Stimulated activated effector memory CD8-positive, alpha-beta T cell treated with anti-CD3 and anti-CD28 coated beads, Interleukin-12 subunit alpha, Interleukin-12 subunit beta, amount 100 ng/mL, for 72 hours (primary cell): ENCODE results near the gene FDX2.
A peak's percentile ranks its signal among the peaks of the same experiment; 100 is the strongest.

Source experiments
- ATAC-seq: fragments of 150-1000 bp; cut with Tn5 transposase; 2 replicates; pipeline ENCODE4 v1.10.0; 2021
- DNase-seq, 2 donors: peaks; one replicate each; pipeline ENCODE4 v3.0.0; 2021 to 2022; ENCODE audit warnings: low spot score in 2 of 2
- H3K27ac Mint-ChIP-seq: one replicate; pipeline ENCODE4 v1.8.0; 2022; ENCODE audit warnings: mild to moderate bottlenecking, mixed read lengths
- H3K36me3 Mint-ChIP-seq: one replicate; pipeline ENCODE4 v1.8.0; 2022; ENCODE audit warnings: mild to moderate bottlenecking, mixed read lengths
- H3K4me1 Mint-ChIP-seq: one replicate; pipeline ENCODE4 v1.8.0; 2022; ENCODE audit warnings: mixed read lengths
- H3K4me3 Mint-ChIP-seq: one replicate; pipeline ENCODE4 v1.8.0; 2022; ENCODE audit warnings: mild to moderate bottlenecking, mixed read lengths
- H3K9me3 Mint-ChIP-seq: one replicate; pipeline ENCODE4 v1.8.0; 2022; ENCODE audit warnings: mixed read lengths

Gene FDX2

GRCh38 chr19:10262771-10263170 is 53.0 kb downstream of the FDX2 start:
- H3K27ac Mint-ChIP-seq: no peak overlapping the region
- peaks cover 18% of the 10 kb centered on the region for H3K4me1 Mint-ChIP-seq
- no peaks in the 10 kb centered on the region for H3K9me3 Mint-ChIP-seq
- peaks cover 23% of the 10 kb centered on the region for H3K36me3 Mint-ChIP-seq
- no peak for ATAC-seq
- DNase-seq: no peak
- H3K4me3 Mint-ChIP-seq: no peak overlapping the region

DNA sequence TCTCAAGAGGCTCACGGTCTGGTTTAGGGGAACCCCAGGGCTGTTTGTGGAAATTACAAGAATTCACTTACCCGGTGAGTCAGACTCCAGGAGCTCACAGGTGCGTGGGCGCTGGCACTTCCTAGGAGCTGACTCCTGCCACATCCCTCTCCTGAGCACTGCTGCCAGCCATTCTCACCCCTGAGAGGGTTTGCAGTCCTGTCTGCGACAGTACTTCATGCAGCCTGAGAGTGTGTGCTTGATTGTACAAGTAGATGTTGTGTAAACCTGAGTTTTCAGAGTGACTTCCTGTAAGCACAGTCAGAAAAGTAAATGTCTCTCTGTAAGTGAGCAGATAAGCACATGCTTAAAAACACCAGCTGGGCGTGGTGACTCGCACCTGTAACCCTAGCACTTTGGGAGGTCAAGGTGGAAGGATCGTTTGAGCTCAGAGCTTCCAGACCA is 55.7 kb downstream of the FDX2 start:
- Mint-ChIP-seq H3K4me1 (peaks cover 24% of the 10 kb centered on the region), H3K9me3 (no peaks in the 10 kb centered on the region), H3K4me3 (peak overlapping the region; percentile 69), H3K27ac (peak overlapping the region; percentile 89), H3K36me3 (peaks cover 49% of the 10 kb centered on the region)
- ATAC-seq (peak; percentile 79), DNase-seq (peak; percentile 41 to 79)
